Uterus (tissue), 4 donors: Measurements from ENCODE around the gene LILRA5. TPM values are rescaled to one million over a fixed set of nuclear protein-coding genes. Genes with fewer than 3 reads are reported as not detected.

Experiments
- DNase-seq, 2 donors: peaks; one replicate each; pipeline ENCODE4 v3.0.0-alpha.2; 2019 to 2020
- H3K27ac ChIP-seq, 2 donors: fragments of 200-600 bp; sonication (generic); 1 replicate in 1 of 2; 2 replicates in 1 of 2; pipeline ENCODE4 v1.5.1; 2016 to 2018
- H3K27me3 ChIP-seq, 2 donors: fragments of 200-600 bp; sonication (generic); one replicate each; pipeline ENCODE4 v1.5.1; 2018 to 2019; ENCODE audit warnings: control low read depth in 1 of 2
- H3K36me3 ChIP-seq, 2 donors: fragments of 200-600 bp; sonication (generic); one replicate each; pipeline ENCODE4 v1.5.1; 2019; ENCODE audit warnings: control low read depth in 1 of 2
- H3K4me1 ChIP-seq, 2 donors: fragments of 200-600 bp; sonication (generic); one replicate each; pipeline ENCODE4 v1.5.1; 2018 to 2019; ENCODE audit warnings: control low read depth in 1 of 2
- H3K4me3 ChIP-seq, 2 donors: fragments of 200-600 bp; sonication (generic); 1 replicate in 1 of 2; 2 replicates in 1 of 2; pipeline ENCODE4 v1.5.1; 2018 to 2019; ENCODE audit warnings: mild to moderate bottlenecking in 1 of 2
- H3K9me3 ChIP-seq, 2 donors: fragments of 200-600 bp; sonication (generic); one replicate each; pipeline ENCODE4 v1.5.1; 2019; ENCODE audit warnings: control low read depth in 1 of 2
- POLR2A ChIP-seq, 2 donors: fragments of 450-650 bp; IDR thresholded peaks; one replicate each; pipeline ENCODE4 v1.6.1; 2016; ENCODE audit warnings: antibody characterized with exemption in 2 of 2, mild to moderate bottlenecking in 1 of 2, moderate library complexity in 1 of 2
- intact Hi-C: fragments of 100-400 bp; cut with DNase I; formaldehyde crosslinking; loops from one replicate; pipeline ENCODE4 v1.15.1; 2023; ENCODE audit warnings: low total_unique reads
- total RNA-seq, 4 donors: library from RNA; depleted of rRNA in 3 of 4; stranded (reverse); fragments of >200 nt in 3 of 4; gene quantifications; one replicate each; pipeline versions ENCODE4 v1.1.0 to v1.2.4, GENCODE V29; 2014 to 2023
- TF ChIP-seq, protein P1 (sequence below), 4 experiments: fragments of 200-600 bp in 2 of 4; fragments of 450-650 bp in 2 of 4; sonication (generic) in 2 of 4; IDR thresholded peaks; one replicate each; pipeline ENCODE4 v1.5.1; 2016 to 2019; ENCODE audit warnings: antibody characterized with exemption in 4 of 4, mild to moderate bottlenecking in 2 of 4, moderate library complexity in 1 of 4
- donor health status: DM: yes; HTN: yes; CAD: no.

Gene LILRA5
- total RNA-seq, 4 donors from 2014 or later = 0.35 to 9.7 (median 2.8) TPM; not detected in 1

GRCh38 chr19:54355675-54356074 lies 42.7 kb upstream of the LILRA5 start:
- H3K9me3 ChIP-seq = no peaks in the 10 kb centered on the region
- no peaks in the 10 kb centered on the region for H3K27me3 ChIP-seq
- intact Hi-C loops = no loop called here
- H3K4me1 ChIP-seq = no peaks in the 10 kb centered on the region
- no peak overlapping the region for H3K4me3 ChIP-seq
- no peak overlapping the region for H3K27ac ChIP-seq
- TF ChIP-seq, protein P1, sequence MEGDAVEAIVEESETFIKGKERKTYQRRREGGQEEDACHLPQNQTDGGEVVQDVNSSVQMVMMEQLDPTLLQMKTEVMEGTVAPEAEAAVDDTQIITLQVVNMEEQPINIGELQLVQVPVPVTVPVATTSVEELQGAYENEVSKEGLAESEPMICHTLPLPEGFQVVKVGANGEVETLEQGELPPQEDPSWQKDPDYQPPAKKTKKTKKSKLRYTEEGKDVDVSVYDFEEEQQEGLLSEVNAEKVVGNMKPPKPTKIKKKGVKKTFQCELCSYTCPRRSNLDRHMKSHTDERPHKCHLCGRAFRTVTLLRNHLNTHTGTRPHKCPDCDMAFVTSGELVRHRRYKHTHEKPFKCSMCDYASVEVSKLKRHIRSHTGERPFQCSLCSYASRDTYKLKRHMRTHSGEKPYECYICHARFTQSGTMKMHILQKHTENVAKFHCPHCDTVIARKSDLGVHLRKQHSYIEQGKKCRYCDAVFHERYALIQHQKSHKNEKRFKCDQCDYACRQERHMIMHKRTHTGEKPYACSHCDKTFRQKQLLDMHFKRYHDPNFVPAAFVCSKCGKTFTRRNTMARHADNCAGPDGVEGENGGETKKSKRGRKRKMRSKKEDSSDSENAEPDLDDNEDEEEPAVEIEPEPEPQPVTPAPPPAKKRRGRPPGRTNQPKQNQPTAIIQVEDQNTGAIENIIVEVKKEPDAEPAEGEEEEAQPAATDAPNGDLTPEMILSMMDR (IDR thresholded peaks at IDR 0.05) = no peak
- TF ChIP-seq POLR2A (IDR thresholded peaks at IDR 0.05) = no peak
- H3K36me3 ChIP-seq = no peaks in the 10 kb centered on the region
- DNase-seq = no peak

GRCh38 chr19:54354761-54355160 lies 41.8 kb upstream of the LILRA5 start:
- no peak overlapping the region for H3K4me3 ChIP-seq
- intact Hi-C loops = no loop called here
- H3K9me3 ChIP-seq = no peaks in the 10 kb centered on the region
- no peaks in the 10 kb centered on the region for H3K36me3 ChIP-seq
- TF ChIP-seq, protein P1 (IDR thresholded peaks at IDR 0.05) = no peak
- TF ChIP-seq POLR2A (IDR thresholded peaks at IDR 0.05) = no peak
- no peak for DNase-seq
- no peak overlapping the region for H3K27ac ChIP-seq
- no peaks in the 10 kb centered on the region for H3K27me3 ChIP-seq
- H3K4me1 ChIP-seq = no peaks in the 10 kb centered on the region

DNA sequence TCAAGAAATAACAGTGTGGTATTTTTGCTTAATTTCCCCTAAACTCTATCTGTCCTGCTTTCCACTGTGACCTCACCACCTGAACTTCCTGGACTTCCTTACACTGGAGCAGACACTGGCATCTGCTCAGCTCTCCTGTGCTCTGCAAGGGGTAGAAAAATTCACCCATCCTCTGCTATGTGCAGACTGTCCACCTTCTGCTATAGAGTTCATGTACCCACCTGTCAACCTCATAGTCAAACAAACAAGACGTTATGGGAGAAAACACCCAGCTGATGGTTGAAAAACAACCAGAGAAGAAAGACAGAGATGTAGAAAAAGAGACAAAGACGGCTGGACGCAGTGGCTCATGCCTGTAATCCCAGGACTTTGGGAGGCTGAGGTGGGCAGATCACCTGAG lies 39.6 kb upstream of the LILRA5 start:
- intact Hi-C loops = no loop called here
- no peaks in the 10 kb centered on the region for H3K9me3 ChIP-seq
- no peak overlapping the region for H3K4me3 ChIP-seq
- no peaks in the 10 kb centered on the region for H3K36me3 ChIP-seq
- no peaks in the 10 kb centered on the region for H3K27me3 ChIP-seq
- no peak for TF ChIP-seq POLR2A (IDR thresholded peaks at IDR 0.05)
- TF ChIP-seq, protein P1 (IDR thresholded peaks at IDR 0.05) = no peak
- H3K4me1 ChIP-seq = no peaks in the 10 kb centered on the region
- no peak for DNase-seq
- no peak overlapping the region for H3K27ac ChIP-seq

DNA sequence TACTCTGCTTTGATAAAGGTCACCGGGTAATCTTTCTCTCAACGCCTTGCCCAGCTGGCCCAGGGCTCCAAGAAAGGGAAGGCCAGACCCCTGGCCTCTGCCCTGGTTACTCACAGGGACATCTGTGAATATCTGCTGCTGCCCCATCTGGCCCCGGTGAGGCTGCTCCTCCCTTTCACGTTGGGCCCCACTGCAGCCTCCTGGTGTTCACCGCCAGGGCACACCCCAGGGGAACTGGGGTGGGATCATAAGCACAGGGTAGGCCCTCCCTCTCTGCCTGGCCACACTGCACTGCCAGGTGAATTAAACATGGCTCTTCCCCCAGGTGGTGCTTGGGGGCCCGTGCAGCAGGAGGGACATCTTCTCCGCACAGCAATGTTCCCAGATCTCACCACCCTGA lies 39.1 kb upstream of the LILRA5 start:
- no peak for TF ChIP-seq POLR2A (IDR thresholded peaks at IDR 0.05)
- TF ChIP-seq, protein P1 (IDR thresholded peaks at IDR 0.05) = no peak
- no peaks in the 10 kb centered on the region for H3K36me3 ChIP-seq
- intact Hi-C loops = no loop called here

GRCh38 chr19:54351474-54351873 lies 38.5 kb upstream of the LILRA5 start:
- no peaks in the 10 kb centered on the region for H3K9me3 ChIP-seq
- intact Hi-C loops = no loop called here
- no peak overlapping the region for H3K4me3 ChIP-seq
- H3K36me3 ChIP-seq = no peaks in the 10 kb centered on the region
- H3K4me1 ChIP-seq = no peaks in the 10 kb centered on the region
- H3K27me3 ChIP-seq = no peaks in the 10 kb centered on the region
- no peak for TF ChIP-seq POLR2A (IDR thresholded peaks at IDR 0.05)
- TF ChIP-seq, protein P1 (IDR thresholded peaks at IDR 0.05) = no peak
- H3K27ac ChIP-seq = no peak overlapping the region
- DNase-seq = no peak

More for the DNA sequence above, 39.1 kb upstream of the LILRA5 start:
- no peaks in the 10 kb centered on the region for H3K9me3 ChIP-seq
- H3K27me3 ChIP-seq = no peaks in the 10 kb centered on the region
- no peak for DNase-seq
- H3K27ac ChIP-seq = no peak overlapping the region
- no peak overlapping the region for H3K4me3 ChIP-seq
- H3K4me1 ChIP-seq = no peaks in the 10 kb centered on the region
